ENCODE data around the gene FANCD2OS.
"Not testable (repeated sequence)": the region's sequence is repeated elsewhere in the genome, so short reads cannot be mapped to it uniquely, and the experiment has no call there.

FANCD2OS gene

DNA sequence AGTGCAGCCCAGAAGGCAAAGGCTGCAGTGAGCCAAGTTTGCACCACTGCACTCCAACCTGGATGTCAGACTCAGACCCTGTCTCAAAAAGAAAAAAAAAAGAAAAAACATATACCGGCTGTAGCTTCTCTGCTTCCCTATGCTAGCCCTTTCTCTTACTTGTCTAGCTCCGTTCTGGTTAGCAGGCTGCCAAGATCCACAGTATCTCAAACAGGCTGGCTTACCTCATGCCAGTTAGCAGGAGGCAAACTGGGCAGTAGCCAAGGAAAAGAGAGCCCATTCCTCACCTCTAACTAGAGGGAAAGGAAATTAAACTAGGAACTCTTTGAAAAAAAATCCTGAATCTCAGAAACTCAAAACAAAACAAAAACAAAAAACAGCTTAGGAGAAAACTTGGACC, 16.7 kb downstream of the FANCD2OS start:
- DNase-seq (ENCODE audit: low read depth): not testable (repeated sequence)

DNA sequence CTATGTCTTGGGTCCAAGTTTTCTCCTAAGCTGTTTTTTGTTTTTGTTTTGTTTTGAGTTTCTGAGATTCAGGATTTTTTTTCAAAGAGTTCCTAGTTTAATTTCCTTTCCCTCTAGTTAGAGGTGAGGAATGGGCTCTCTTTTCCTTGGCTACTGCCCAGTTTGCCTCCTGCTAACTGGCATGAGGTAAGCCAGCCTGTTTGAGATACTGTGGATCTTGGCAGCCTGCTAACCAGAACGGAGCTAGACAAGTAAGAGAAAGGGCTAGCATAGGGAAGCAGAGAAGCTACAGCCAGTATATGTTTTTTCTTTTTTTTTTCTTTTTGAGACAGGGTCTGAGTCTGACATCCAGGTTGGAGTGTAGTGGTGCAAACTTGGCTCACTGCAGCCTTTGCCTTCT, 17.3 kb downstream of the FANCD2OS start:
- not testable (repeated sequence) for DNase-seq (ENCODE audit: low read depth)

DNA sequence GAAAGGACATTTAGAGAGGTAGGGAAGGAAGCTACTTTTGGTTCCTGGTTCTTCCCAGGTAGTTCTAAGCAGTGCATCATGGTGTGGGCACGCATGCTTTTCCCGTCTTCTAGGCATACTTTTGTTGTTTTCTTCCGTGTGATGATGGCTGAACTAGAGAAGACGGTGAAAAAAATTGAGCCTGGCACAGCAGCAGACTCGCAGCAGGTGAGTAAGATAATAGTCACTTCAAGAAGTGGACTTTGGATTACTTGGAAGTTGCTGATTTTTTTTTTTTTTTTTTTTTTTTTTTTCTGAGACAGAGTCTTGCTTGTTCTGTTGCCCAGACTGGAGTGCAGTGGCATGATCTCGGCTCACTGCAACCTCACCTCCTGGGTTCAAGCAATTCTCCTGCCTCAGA, 17.9 kb downstream of the FANCD2OS start:
- DNase-seq (ENCODE audit: low read depth): no peak

DNA sequence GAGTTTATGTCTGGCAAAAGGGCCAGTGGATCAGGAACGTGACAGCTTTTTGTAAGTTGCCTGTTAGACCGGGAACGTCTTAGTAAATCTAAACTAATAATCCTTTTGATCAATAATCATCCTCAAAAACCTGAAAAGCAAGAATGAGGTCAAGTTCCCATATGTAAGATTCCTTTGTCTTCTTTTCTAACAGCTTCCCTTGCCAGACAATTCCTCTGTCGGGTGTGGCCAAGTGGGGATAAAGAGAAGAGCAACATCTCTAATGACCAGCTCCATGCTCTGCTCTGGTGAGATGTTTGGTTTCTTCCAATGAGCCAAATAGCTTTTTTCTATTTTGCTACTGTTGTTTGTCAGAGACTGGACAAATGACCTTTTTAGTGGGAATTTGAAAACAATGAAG, 19.8 kb downstream of the FANCD2OS start:
- DNase-seq (ENCODE audit: low read depth): no peak

DNA sequence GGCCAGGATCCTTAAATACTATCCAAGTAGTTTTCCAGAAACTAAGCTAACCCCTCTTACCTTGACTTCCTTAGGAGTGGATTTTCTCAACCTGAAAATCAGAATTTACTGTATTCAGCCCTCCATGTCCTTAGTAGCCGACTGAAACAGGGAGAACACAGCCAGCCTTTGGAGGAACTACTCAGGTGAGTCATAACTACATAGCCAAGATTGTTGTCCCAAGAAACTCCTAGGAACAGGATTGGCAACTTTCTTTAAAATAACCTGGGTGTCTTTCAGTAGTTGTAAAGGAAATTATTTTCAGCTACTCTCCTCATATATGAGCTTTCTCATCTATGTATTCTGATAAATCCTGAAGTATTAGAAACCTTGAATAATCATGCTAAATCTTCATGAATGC, 22.3 kb downstream of the FANCD2OS start:
- no peak for DNase-seq (ENCODE audit: low read depth)

DNA sequence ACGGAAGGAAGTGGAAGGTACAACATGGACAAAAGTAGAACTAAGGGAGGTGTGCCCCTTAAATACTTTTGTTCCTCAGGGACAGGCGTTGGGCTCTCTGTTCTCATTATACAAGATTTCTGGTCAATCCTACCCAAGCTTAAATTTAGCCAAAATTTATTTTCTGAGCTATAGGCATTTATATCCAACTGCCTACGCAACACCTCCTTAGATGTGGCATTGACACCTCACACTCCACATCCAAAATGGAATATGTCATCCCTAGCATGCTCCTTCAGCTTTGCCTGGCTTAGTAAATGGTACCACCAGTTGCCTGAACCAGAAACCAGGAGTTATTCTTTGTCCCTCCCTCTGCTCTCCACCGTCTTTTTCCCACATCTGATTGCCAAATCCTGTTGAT, 26.2 kb downstream of the FANCD2OS start:
- no peak for DNase-seq (ENCODE audit: low read depth)

DNA sequence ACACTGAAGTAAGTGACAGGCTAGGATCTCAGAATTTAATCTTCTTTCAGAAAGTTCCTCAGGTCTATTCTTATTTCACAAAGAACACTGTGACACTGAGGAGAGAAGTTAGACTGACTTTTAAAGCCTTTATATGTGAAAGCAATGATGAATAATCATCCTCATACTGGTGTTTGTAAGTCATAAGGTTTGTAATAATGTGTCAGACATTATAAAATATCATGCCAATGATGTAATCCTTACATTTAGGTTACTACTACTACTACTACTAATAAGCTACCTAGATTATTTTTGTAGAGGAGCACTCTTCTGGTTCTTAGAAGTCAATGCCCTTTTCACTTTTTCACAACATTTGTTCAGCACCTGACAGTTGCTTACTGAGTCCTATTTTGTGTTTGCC, 33.4 kb downstream of the FANCD2OS start:
- DNase-seq (ENCODE audit: low read depth): no peak

DNA sequence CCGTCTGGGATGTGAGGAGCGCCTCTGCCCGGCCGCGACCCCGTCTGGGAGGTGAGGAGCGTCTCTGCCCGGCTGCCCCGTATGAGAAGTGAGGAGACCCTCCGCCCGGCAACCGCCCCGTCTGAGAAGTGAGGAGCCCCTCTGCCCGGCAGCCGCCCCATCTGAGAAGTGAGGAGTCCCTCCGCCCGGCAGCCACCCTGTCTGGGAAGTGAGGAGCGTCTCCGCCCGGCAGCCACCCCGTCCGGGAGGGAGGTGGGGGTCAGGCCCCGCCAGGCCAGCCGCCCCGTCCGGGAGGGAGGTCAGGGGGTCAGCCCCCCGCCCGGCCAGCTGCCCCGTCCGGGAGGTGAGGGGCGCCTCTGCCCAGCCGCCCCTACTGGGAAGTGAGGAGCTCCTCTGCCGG, 38.0 kb downstream of the FANCD2OS start:
- DNase-seq (ENCODE audit: low read depth): not testable (repeated sequence)

DNA sequence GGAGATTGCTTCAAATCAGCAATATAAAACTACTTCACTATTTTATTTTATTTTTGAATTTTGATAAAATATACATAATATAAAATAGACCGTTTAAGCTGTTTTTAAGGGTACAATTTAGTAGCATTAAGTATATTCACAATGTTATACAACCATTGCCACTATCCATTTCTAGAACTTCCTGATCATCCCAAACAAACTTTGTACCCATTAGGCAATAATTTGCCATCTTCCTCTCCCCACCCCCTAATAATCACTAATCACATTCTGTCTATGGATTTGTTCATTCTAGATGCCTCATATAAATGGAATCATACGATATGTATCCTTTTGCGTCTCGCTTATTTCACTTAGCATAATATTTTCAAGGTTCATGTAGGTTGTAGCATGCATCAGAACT, 53.0 kb downstream of the FANCD2OS start:
- no peak for DNase-seq (ENCODE audit: low read depth)

All from non-pigmented ciliary epithelial cell (primary cell).